PFSK-1 (cell line): ENCODE data around the gene NFAM1.

Experiments
- FOXP2 ChIP-seq: optimal IDR thresholded peaks from 2 replicates; pipeline ENCODE3; 2011; ENCODE audit warnings: borderline replicate concordance, control low read depth, inconsistent platforms; ENCODE audit not compliant: insufficient read depth; ENCODE audit errors: extremely low read length, extremely low read depth
- POLR2AphosphoS5 ChIP-seq: IDR thresholded peaks from 2 replicates; pipeline ENCODE4 v1.6.1; 2012; ENCODE audit warnings: low read depth, mild to moderate bottlenecking, control low read depth, low read length, moderate library complexity
- REST ChIP-seq, 2 experiments: IDR thresholded peaks; 2 replicates each; pipeline versions ENCODE4 v1.6.1 to v1.8.0; 2011 to 2012; ENCODE audit warnings: low read depth in 2 of 2, low read length in 2 of 2, control low read depth in 1 of 2, inconsistent platforms in 1 of 2, mild to moderate bottlenecking in 1 of 2, moderate library complexity in 1 of 2; ENCODE audit not compliant: insufficient read depth in 1 of 2
- SIN3A ChIP-seq: IDR thresholded peaks from 2 replicates; pipeline ENCODE4 v1.6.1; 2012; ENCODE audit warnings: mild to moderate bottlenecking, low read length, moderate library complexity, borderline replicate concordance; ENCODE audit not compliant: insufficient read depth
- TAF1 ChIP-seq: IDR thresholded peaks from 2 replicates; pipeline ENCODE4 v1.6.1; 2012; ENCODE audit warnings: low read length, control low read depth, borderline replicate concordance; ENCODE audit not compliant: insufficient read depth

The NFAM1 gene

GRCh38 chr22:42334875-42335512 is 97.2 kb downstream of the NFAM1 start:
- no peak for TF ChIP-seq POLR2AphosphoS5
- TF ChIP-seq SIN3A, result no peak
- no peak for TF ChIP-seq REST (IDR thresholded peaks at IDR 0.05; ENCODE audit: insufficient read depth in 1 of 2, low read depth in 2 of 2, low read length in 2 of 2)
- TF ChIP-seq FOXP2, result no peak
- no peak for TF ChIP-seq TAF1

- no peak for TF ChIP-seq POLR2AphosphoS5
- no peak for TF ChIP-seq SIN3A
- TF ChIP-seq FOXP2, result no peak
- no peak for TF ChIP-seq REST (IDR thresholded peaks at IDR 0.05; ENCODE audit: insufficient read depth in 1 of 2, low read depth in 2 of 2, low read length in 2 of 2)
Observed at GRCh38 chr22:42333544-42333943, 98.7 kb downstream of the NFAM1 start.

GRCh38 chr22:42332089-42332488 is 100.1 kb downstream of the NFAM1 start:
- TF ChIP-seq TAF1, result no peak
- no peak for TF ChIP-seq POLR2AphosphoS5

GRCh38 chr22:42331014-42331413 is 101.2 kb downstream of the NFAM1 start:
- TF ChIP-seq SIN3A (no peak), REST (IDR thresholded peaks at IDR 0.05; ENCODE audit: insufficient read depth in 1 of 2, low read depth in 2 of 2, low read length in 2 of 2) (no peak), POLR2AphosphoS5 (no peak), FOXP2 (no peak), TAF1 (no peak)
